ENCODE results near the gene SERPINB1. TPM values are rescaled to one million over a fixed set of nuclear protein-coding genes. Genes with fewer than 3 reads are reported as not detected.
"Not testable (repeated sequence)": the region's sequence is repeated elsewhere in the genome, so short reads cannot be mapped to it uniquely, and the experiment has no call there.

Gene SERPINB1
- total and polyA plus RNA-seq, 3 donors from 2014 or later, result 15.0 to 19.6 (median 19.4) TPM

DNA sequence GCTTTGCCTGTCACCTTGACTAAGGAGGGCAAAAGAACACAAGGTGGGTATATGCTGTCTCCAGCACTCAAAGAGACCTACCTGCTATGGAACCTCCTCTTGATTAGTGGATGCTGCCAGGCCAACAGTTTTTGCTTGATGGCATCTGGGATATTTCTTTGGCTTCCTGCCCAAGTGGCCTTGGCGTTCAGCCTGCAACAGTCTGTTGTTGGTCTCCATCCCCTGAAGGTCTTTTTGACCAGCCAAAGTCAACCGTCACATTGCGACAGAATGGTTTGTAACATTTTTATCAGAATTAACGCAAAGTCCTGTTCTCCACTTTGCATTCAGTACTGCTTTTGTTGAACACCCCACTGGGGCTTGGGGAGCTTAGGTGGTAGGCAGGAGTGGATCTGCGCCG, 37.1 kb downstream of the SERPINB1 start:
- H3K36me3 ChIP-seq (ENCODE audit: low read depth, missing control alignments), result no peaks in the 10 kb centered on the region
- H3K27me3 ChIP-seq, result no peaks in the 10 kb centered on the region
- DNase-seq, result peak; percentile 54
- intact Hi-C loops (cut with DNase I; ENCODE audit: low total_unique reads), result no loop called here
- no peak overlapping the region for H3K4me3 ChIP-seq
- H3K27ac ChIP-seq, result no peak overlapping the region
- H3K4me1 ChIP-seq, result no peaks in the 10 kb centered on the region
- no peaks in the 10 kb centered on the region for H3K9me3 ChIP-seq
- TF ChIP-seq, protein P1, sequence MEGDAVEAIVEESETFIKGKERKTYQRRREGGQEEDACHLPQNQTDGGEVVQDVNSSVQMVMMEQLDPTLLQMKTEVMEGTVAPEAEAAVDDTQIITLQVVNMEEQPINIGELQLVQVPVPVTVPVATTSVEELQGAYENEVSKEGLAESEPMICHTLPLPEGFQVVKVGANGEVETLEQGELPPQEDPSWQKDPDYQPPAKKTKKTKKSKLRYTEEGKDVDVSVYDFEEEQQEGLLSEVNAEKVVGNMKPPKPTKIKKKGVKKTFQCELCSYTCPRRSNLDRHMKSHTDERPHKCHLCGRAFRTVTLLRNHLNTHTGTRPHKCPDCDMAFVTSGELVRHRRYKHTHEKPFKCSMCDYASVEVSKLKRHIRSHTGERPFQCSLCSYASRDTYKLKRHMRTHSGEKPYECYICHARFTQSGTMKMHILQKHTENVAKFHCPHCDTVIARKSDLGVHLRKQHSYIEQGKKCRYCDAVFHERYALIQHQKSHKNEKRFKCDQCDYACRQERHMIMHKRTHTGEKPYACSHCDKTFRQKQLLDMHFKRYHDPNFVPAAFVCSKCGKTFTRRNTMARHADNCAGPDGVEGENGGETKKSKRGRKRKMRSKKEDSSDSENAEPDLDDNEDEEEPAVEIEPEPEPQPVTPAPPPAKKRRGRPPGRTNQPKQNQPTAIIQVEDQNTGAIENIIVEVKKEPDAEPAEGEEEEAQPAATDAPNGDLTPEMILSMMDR (IDR thresholded peaks at IDR 0.05), result no peak
- TF ChIP-seq POLR2A (IDR thresholded peaks at IDR 0.05), result no peak
- 60 to 65% methylated on average over 6 of the region's 6 CpGs for WGBS, 2 donors

DNA sequence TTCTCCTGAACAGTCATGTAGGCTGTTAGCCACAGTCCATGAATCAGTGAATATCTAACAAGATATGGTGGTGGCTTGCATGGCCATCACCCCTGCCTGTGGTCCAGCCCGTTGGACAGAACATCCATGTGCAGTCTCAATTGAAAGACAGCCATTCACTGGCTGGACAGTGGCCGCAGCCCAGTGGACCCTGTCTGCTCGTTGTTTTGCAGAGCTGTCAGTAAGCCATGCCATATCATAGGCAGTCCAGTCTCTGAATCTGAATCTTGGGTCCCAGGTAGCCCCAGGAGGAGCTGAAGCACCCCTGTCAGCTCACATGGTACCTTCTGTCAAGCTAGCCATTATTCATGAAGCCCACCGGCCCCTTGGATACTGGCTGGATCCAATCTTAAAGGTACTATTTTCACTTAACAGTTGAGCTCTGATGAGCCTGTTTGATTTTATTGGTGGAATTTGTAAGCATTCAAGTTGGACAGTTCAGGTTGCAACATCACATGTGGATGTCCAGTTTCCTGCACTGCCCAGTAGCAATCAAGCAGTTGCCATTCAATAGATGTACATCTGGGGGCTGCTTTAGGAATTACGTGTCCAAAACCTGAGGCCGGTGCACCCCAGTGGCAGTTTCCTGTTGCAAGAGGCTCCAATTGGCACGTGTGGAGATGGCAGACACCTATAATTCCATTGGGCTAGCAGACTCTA, 37.8 kb downstream of the SERPINB1 start:
- no peaks in the 10 kb centered on the region for H3K9me3 ChIP-seq
- no peak overlapping the region for H3K27ac ChIP-seq
- TF ChIP-seq POLR2A (IDR thresholded peaks at IDR 0.05), result no peak
- TF ChIP-seq, protein P1 (IDR thresholded peaks at IDR 0.05), result no peak
- H3K4me1 ChIP-seq, result no peaks in the 10 kb centered on the region
- no peak for DNase-seq
- H3K27me3 ChIP-seq, result no peaks in the 10 kb centered on the region
- no peak overlapping the region for H3K4me3 ChIP-seq
- intact Hi-C loops (cut with DNase I; ENCODE audit: low total_unique reads), result no loop called here
- no peaks in the 10 kb centered on the region for H3K36me3 ChIP-seq (ENCODE audit: low read depth, missing control alignments)
- WGBS, 2 donors, result 92 to 96% methylated on average over 3 to 7 of the region's 7 CpGs

DNA sequence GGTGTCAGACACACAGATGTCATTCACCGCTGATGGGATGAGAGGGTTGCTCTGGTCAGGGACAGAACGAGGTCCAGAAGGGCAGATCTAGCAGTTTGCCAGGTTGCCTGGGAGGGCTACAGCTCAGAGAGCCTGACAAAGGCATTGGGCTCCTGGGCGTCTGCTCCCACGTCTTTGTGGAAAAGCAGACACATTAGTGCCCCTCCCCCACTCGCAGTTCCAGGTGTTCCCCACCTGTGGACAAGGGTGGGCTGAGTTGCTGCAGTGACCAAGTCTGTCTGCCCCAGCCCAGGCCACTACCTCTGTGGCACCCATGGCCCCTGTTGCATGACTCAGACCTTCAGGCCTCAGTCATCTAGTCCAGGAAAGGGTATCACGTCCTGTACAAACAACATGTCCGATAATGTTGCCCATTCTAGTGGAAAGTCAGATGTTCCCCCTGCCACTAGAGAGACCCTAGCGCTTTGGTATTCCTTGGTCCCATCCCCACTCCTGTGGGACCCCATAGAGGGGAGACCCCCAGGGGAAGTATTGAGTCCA, 39.1 kb downstream of the SERPINB1 start:
- no peak for DNase-seq
- TF ChIP-seq, protein P1 (IDR thresholded peaks at IDR 0.05), result no peak
- TF ChIP-seq POLR2A (IDR thresholded peaks at IDR 0.05), result no peak
- WGBS, 2 donors, result 86 to 87% methylated on average over 5 to 8 of the region's 8 CpGs
- Histone ChIP-seq H3K4me1 (no peaks in the 10 kb centered on the region), H3K9me3 (no peaks in the 10 kb centered on the region), H3K27me3 (no peaks in the 10 kb centered on the region), H3K27ac (no peak overlapping the region), H3K4me3 (no peak overlapping the region), H3K36me3 (ENCODE audit: low read depth, missing control alignments) (no peaks in the 10 kb centered on the region)
- intact Hi-C loops (cut with DNase I; ENCODE audit: low total_unique reads), result no loop called here

DNA sequence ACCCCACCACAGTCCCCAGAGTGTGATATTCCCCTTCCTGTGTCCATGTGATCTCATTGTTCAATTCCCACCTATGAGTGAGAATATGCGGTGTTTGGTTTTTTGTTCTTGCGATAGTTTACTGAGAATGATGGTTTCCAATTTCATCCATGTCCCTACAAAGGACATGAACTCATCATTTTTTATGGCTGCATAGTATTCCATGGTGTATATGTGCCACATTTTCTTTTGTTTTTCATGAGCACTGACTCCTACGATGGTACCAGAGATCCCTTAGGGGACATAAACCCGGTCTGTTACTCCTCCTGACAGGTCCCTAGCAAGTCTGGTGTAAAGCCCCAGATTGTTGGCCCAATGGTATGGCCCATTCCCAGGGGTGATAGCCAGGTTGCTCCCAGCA, 40.0 kb downstream of the SERPINB1 start:
- H3K9me3 ChIP-seq; DNase-seq; H3K36me3 ChIP-seq (ENCODE audit: low read depth, missing control alignments); intact Hi-C loops (cut with DNase I; ENCODE audit: low total_unique reads); H3K27me3 ChIP-seq; H3K4me1 ChIP-seq; H3K27ac ChIP-seq; H3K4me3 ChIP-seq: not testable (repeated sequence)
- WGBS, 2 donors, result 92 to 95% methylated on average over 2 of the region's 4 CpGs

DNA sequence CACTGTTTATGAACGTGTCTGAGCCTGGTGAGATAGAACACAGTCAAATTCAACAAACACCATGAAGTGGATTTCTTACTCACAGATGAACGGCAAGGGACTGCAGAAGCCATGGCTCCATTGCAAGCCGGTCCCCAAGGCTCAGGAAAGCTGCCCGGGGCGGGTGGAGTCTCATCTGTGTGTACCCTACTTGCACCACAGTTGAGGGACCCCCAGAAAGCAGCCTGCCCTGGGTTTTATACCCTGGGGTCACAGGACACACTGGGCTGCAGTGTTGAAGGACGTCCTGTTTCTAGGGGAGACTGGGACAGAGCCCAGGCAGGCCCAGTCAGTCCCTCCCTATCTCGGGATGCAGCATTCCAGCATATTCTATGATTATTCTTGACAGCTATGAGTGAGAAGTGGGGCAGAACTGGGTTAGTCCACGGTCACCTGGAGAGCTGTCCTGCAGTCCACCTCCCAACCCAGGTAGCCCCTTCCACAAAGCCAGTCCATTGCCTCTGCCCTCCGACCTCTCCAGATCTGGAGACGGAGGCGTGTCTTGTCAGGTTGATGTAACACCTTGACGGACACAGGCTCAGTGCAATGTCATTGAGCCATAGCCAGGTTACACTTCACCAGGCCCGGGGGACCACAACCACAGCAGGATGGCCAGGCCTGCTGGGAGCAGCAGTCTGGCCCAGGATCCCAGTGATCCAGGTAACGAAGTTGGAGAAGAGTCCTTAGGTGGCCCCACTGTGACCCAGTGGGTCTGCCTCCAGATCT, 40.9 kb downstream of the SERPINB1 start:
- Histone ChIP-seq H3K36me3 (ENCODE audit: low read depth, missing control alignments) (no peaks in the 10 kb centered on the region), H3K4me3 (no peak overlapping the region), H3K4me1 (no peaks in the 10 kb centered on the region), H3K9me3 (no peaks in the 10 kb centered on the region), H3K27me3 (no peaks in the 10 kb centered on the region), H3K27ac (no peak overlapping the region)
- intact Hi-C loops (cut with DNase I; ENCODE audit: low total_unique reads), result no loop called here
- DNase-seq, result no peak
- TF ChIP-seq, protein P1 (IDR thresholded peaks at IDR 0.05), result no peak
- TF ChIP-seq POLR2A (IDR thresholded peaks at IDR 0.05), result no peak
- 93 to 95% methylated on average over 13 to 14 of the region's 14 CpGs for WGBS, 2 donors

All from testis (tissue), 3 donors.